Fibroblast of the aortic adventitia (primary cell): ENCODE measurements around the gene NSDHL. TPM values are rescaled to one million over a fixed set of nuclear protein-coding genes. Genes with fewer than 3 reads are reported as not detected.

Experiments
- DNase-seq: peaks from one replicate; pipeline ENCODE4 v3.0.0-alpha.2; 2010; ENCODE audit warnings: low read depth
- H3K4me3 ChIP-seq: 2 replicates; pipeline ENCODE4 v1.5.1; 2011; ENCODE audit warnings: low read depth, mild to moderate bottlenecking, control low read depth, low read length, moderate library complexity
- total RNA-seq: library from RNA; depleted of rRNA; stranded (reverse); fragments of >200 nt; gene quantifications from 2 replicates; pipeline ENCODE4 v1.2.3, GENCODE V29; 2012; ENCODE audit warnings: low replicate concordance
- TF ChIP-seq, protein P1 (sequence below): IDR thresholded peaks from 2 replicates; pipeline ENCODE4 v1.5.1; 2011; ENCODE audit warnings: mild to moderate bottlenecking, low read length, control low read depth, inconsistent platforms; ENCODE audit not compliant: insufficient read depth

The NSDHL gene
- total RNA-seq, 1 donor = 11.7 TPM

DNA sequence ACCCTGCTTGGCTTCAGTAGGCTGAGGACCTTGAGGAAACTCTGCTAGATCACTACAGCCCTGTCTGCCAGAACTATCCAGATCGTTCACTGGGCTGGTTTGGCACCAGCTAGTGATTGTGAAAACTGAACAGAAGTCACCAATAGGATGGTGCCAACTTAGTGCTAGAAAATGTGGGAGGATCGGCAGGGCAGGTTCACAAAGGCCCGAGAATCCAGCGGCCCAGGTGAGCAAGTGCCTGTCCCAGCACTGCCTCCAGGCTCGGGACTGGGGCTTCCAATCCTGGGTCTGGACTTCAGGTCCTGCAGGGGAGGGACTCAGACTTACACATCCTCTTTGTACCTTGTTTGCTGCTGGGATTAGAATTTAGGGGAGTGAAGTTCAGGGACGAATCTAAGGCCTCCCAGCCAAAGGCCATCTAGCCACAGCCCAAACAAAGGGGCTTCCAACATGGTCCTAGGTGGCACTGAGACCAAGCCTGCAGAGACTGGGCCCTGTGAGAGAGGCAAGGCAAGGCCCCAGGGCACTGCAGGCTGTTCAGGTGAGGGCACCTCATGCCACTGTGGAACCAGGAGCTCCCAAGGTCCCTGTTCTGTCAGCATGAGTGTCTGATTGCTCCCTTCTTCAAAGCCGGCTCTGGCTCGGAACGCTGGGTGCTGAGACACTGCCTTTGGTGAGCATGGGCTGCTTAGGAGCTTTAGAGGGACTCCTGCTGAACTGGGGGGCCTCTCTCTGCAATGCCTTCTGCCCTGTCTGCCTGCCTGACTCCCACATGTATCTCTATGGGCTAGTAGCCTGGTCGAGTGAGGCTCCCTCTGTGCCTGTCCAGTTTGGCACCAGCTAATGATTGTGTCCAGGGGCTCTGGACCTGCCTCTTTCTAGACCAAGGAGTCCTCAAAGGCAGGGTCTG, 46.3 kb downstream of the NSDHL start:
- DNase-seq = no peak
- TF ChIP-seq, protein P1, sequence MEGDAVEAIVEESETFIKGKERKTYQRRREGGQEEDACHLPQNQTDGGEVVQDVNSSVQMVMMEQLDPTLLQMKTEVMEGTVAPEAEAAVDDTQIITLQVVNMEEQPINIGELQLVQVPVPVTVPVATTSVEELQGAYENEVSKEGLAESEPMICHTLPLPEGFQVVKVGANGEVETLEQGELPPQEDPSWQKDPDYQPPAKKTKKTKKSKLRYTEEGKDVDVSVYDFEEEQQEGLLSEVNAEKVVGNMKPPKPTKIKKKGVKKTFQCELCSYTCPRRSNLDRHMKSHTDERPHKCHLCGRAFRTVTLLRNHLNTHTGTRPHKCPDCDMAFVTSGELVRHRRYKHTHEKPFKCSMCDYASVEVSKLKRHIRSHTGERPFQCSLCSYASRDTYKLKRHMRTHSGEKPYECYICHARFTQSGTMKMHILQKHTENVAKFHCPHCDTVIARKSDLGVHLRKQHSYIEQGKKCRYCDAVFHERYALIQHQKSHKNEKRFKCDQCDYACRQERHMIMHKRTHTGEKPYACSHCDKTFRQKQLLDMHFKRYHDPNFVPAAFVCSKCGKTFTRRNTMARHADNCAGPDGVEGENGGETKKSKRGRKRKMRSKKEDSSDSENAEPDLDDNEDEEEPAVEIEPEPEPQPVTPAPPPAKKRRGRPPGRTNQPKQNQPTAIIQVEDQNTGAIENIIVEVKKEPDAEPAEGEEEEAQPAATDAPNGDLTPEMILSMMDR = no peak
- no peak overlapping the region for H3K4me3 ChIP-seq

DNA sequence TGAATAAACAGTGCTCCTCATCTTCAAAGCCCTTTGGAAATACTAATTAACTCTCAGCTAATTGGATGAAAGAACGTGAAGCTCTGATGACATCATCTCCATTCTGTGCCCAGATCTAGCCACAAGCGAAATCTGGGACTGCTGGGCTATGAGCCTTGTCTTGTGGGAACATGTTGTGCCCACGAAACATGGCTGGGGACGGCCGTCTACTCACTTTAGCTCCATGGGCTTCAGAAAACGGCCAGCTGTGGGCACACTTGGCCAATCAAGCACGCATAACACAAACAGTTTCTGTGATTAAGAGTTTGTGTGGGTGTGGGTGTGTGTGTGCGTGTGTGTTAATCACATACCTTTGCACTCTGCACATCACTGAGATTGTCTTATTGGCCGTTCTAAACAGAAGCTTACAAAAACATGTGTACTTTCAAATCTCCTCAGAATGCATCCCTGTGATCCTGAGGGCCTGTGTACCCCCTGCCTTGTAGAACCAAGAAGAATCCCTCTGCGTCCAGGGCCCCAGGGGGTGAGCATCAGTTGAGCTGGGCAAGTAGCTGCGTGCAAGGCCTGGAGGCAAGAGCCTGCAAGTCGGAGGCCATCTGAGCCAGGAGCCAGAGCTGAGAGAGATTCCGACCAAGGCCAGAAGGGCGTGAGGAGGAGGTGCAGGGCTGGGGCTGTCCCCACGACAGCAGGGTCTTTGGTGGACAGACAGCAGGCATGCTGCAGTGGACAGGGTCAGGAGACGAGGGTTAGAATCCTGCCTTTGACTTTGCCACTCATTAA, 48.3 kb downstream of the NSDHL start:
- DNase-seq = no peak
- TF ChIP-seq, protein P1 = no peak
- no peak overlapping the region for H3K4me3 ChIP-seq

DNA sequence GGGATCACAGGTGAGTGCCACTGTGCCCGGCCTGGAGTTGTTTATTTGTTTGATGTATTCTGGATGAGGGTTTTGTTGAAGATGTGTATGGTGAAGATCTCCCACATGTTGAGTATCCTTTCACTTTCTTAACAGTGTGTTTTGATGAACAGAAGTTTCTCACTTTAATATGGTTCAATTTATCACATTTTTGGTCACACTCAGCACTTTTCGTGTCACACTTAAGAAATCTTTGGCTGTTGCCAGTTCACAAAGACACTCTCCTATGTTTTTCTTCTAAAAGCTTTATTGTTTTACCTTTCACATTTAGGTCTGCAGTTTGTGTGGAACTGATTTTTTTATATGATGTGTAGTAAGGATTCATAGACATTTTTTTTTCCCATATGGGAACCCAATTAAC, 50.4 kb downstream of the NSDHL start:
- DNase-seq = no peak
- H3K4me3 ChIP-seq = no peak overlapping the region
- TF ChIP-seq, protein P1 = no peak

DNA sequence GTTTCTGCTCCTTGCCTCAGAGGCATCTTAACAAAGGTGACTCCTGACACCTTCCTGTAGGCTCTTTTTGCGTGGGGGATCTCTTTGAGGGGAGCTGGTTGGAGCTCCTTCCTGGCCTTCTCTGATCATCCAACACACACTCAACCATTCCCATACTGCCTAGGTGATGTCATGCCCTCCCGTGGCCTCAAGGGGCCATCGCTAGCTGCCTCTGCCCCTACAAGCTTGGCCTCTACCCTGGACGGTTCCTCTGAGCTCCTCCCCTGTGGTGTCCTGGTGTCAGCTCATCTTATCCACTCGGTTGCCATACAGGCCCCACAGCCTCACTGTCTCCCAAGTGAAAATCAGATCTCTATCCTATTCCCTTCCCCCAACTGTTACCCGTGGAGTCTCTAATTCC, 53.3 kb downstream of the NSDHL start:
- no peak for DNase-seq
- TF ChIP-seq, protein P1 = no peak
- H3K4me3 ChIP-seq = no peak overlapping the region

DNA sequence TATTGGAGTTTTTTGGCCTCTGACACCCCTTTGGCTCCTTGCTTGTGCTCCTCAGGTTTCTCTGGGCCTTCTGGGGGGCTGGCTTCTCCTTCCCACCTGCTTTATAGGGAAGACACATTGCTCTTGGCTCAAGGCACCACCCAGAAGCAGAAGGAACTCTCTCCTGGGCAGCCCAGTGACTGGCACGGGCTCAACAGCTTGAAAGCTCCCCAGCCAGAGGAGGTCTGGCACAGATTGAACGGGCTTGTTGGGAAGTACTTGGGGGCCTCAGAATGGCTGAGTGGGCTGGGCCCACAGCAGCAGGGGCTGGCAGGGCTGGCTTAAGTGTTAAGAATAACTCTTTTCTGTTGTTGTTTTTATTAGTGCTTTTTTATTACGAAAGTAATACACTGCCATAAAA, 55.9 kb downstream of the NSDHL start:
- no peak for DNase-seq
- H3K4me3 ChIP-seq = no peak overlapping the region
- TF ChIP-seq, protein P1 = no peak

DNA sequence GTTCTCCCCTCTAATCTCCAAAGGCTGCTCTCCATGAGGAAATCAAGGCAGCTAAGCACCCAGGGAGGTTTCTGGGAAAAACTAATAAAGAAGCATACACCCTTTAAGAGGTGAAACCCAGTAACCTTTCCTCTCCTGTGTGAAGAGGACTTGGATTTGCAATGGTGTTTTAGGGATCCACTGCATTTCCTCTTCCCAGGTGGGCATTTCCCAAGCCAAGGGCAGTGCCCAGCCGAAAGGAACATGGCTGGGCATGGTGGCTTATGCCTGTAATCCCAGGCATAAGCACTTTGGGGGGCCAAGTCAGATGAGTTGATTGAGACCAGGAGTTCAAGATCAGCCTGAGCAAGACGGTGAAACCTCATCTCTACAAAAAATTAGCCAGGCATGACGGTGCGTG, 61.6 kb downstream of the NSDHL start:
- no peak overlapping the region for H3K4me3 ChIP-seq
- TF ChIP-seq, protein P1 = no peak
- DNase-seq = no peak
